ENCODE data around the gene GALNT14.
"Not testable (repeated sequence)": the region's sequence is repeated elsewhere in the genome, so short reads cannot be mapped to it uniquely, and the experiment has no call there.

GALNT14 gene

DNA sequence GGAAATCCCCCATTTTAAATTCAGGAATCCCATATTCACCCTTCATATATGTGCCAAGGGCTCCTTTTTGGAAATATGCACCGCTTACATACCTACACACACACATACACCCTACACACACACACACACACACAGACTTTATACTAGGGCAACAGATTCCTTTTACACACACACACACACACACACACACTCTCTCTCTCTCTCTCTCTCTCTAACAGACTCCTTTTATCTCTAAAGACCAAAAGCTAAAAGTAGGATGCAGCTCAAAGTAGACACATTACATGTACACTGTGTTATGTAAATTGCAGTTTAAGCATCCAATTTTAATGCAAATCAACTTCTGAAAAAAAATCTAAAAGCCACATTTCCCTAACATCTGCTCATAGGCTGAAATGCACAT lies 200.0 kb downstream of the GALNT14 start:
- no peak for DNase-seq (ENCODE audit: low spot score)

DNA sequence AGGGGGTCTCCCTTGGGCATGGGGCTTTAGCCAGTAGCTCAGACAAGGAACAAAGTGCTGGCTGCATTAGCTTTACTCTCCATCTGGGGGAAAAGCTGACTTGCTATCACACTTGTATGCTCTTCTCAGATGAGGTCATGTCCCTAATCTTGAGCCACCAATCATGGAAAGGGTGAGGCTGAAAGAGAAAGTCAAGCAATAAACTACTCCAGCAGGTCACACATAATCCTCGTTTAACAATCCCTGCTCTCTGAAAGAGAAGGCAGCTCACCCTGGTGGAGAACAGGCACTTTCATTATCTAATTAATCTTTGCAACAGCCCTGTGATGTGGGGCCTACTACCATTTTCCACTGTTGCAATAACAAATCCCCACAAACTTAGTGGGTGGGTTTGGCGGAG lies 201.3 kb downstream of the GALNT14 start:
- DNase-seq (ENCODE audit: low spot score), result no peak

DNA sequence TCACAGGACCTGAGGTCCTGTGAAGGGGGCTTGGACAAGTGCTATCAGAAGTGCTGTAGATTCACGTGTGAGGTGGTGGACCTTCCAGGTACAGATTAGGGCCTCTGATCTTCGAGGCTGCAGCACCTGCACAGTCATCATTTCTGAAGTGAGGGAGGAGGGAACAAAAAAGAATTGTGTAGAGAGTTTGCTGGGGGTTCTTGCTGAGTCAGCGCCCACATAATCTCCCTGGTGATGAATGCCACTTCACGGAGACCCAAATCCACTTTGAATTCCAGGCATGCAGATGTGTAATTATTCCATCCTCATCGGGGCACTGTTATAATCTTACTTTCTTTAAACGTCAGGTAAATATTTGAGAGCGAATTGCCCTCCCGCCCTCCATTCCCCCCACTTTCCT lies 202.4 kb downstream of the GALNT14 start:
- DNase-seq (ENCODE audit: low spot score), result no peak

DNA sequence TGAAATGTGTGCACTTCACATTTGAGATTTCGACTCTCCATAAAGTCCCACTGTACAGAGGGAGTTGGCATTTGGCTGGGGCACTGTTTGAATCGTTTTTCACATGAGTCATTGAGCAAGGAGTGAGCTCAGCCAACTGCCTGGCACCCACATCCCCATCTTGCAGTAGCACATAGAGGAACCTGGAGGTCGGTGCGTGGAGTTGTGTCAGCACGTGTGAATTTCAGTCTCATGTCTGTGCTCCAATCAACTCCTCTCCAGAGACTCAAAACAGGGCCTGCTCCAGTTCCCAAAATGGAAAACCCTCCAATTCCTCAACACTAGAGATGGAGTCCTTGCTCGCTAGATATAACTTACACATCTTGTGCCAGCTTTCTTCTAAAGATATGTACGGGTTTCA lies 204.2 kb downstream of the GALNT14 start:
- no peak for DNase-seq (ENCODE audit: low spot score)

DNA sequence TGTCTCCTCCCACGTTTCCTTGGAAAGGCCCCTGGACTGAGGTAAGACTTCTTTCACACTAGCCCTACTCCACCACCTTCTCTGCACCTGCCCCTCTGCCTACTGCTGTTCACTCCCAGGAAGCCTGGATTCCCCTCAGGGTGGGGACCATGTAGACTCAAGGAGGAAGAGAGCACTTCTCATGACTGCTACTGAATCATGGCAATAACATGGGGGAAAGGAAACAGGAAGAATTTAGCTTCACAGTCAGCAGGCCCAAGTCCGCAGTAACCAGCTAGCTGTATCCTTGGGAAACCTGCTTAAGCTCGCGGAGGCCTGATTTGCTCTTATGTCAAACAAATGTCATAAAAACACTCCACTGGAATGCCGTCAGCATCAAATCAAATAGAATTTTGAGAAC lies 204.7 kb downstream of the GALNT14 start:
- no peak for DNase-seq (ENCODE audit: low spot score)

DNA sequence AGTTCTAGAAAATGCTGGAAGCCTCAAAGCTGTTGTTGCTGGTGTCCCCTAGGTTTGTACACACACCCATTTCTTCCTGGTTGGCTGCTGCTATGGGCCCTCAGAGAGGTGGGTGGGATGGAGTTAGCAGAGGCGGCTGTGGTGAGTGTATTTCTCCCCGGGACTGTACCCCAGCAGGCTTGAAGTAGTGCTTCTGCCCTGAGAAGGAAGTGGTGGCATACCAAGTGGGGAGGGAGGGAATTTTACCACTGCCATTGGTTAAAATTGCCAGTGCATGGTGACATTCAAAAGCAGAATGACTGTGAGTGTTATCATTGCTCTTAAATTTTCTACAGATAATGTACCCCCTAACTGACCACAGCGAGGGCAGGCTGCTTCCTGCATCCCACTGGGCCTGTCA lies 205.4 kb downstream of the GALNT14 start:
- no peak for DNase-seq (ENCODE audit: low spot score)

DNA sequence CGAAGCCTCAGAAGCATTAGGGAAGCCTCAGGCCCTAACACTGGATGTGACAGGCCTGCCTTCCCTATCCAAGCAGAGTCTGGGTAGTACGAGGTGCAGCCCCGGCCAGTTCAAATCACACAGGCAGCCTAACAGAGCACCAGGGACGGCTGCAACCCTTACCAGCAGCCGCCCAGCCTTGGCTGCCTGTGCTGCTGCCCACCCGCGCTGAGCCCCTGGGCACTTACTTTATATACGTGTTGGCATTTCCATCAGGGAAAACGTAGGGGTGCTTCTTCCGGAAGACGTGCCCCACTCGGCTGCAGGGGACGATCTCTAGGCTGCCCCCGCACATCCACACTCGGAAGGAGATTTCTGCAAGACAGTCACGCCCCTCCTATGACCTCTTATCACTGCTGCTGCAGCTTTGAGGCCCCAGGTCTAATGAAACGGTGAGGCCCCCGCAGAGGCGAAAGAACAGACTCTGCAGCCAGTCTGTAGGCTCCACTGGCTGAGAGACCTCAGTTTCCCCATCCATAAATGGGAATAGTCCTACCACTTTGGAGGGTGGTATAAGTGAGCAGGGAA lies 206.3 kb downstream of the GALNT14 start:
- no peak for DNase-seq (ENCODE audit: low spot score)

DNA sequence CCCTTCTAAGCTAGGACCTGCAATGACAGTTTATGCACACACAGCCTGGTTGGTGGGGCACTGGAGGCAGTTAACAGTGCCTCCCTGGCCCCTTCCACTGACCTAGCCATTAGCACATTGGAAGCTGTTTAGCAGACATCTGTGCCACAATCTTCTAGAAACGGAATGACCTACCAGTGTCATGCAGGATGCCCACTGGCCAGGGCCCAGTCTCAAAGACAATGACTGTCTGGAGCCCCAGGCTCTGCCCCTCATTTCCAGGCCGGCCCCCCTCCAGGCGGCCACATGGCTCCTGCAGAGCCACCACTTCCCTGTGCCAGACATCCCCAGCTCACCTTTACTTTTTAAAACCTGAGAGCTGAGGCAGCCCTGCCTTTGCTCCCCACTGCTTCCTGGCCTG lies 207.5 kb downstream of the GALNT14 start:
- no peak for DNase-seq (ENCODE audit: low spot score)

DNA sequence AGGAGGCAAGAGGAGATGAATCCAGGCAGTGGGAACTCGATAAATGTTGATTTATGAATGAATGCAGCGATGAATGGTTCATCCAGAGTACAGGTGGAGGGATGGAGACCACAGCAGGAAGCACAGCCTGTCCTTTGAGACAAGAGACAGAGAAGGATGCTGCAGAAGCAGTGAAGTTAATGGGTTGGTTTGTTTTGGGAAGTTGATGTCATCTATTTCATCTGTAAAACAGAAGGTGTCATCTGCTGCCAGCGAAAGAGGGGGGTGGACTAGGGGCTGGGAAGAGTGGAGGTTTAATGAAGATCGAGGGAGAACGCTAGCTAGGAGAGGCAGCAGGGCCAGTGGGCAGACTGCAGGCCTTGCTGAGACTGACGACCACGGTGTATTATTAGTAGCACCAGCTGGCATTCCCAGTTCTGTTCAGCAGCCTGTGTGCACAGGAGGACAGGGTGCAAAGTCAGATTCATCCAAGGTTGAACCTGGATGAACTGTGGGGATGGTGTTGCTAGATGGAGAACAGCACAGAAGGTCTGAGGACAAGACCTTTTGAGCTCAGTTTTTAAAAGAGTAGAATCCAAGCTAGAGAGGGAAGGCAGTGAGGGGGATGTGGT lies 210.7 kb downstream of the GALNT14 start:
- DNase-seq (ENCODE audit: low spot score), result no peak

DNA sequence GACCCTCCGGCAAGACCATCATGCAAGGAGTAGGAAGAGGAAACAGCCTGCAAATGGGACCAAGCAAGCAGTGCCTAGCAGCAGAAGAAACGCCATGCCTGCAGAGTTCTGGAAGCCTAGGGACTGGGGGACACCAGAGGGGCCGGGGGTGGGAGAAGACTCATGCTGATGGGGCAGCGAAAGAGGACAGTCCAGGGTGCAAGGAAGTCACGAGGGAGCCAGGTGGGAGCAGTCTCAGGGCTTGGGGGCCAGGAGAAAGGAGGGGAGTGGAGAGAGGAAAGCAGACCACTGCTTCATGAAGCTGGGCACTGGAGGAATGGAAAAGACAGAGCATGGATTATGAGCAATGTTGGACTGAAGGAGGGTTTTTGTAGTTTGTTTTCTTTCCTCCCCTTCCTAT lies 211.6 kb downstream of the GALNT14 start:
- DNase-seq (ENCODE audit: low spot score), result no peak

DNA sequence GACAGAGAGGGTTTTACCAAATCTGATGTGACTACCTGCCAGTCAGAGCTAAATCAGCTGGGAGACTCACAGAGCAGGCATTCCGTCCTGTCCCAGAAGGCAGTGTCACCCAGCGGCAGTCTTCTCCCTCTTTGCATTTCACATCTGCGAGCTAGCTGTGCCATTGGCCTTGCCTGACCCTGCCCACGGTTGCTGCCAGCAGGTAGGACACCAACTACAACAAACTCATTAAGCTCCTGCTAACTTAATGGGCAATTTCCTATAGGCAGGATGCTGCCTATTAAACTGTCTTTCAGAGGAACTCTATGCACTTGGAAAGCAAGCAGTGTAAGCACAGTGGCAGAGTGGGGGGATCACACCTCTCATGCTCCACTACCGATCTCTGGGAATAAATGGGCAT lies 214.6 kb downstream of the GALNT14 start:
- DNase-seq (ENCODE audit: low spot score), result no peak

DNA sequence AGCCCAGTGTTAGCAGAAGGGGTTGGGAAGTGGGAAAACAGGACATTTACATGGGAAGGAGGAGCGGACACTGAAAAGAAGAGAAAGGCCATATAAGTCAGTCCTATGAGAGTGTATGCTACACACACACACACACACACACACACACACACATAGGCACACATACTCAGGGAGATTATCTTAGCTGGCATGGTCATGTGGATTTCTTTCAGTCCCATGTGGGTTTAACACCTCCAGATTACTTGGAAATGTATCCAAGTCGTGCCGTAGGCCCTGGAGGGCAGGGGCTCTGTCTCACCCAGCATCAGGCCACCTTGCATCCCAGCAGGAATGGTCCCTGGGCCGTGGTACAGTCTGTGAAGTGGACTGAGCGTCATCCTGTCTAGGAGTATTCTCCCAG lies 217.7 kb downstream of the GALNT14 start:
- no peak for DNase-seq (ENCODE audit: low spot score)

DNA sequence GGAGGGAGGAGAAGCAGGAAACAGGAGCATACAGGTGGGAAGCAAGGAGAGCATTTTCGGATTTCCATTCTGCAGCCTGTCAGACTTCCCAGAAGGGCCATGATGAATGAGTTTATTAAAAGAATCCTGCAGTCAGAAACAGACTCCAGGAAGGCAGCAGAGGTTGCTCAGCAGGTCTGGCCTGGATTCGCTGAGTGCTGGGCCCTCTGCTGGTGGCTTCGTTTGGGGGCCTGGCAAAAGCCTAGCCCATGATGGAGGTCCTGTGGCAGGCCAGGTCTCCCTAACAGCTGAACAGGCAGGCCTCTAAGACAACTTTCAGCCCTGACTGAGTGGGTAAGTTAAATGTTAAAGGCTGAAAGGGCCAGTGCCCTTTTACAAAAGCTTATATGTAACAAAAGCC lies 222.8 kb downstream of the GALNT14 start:
- DNase-seq (ENCODE audit: low spot score), result no peak

DNA sequence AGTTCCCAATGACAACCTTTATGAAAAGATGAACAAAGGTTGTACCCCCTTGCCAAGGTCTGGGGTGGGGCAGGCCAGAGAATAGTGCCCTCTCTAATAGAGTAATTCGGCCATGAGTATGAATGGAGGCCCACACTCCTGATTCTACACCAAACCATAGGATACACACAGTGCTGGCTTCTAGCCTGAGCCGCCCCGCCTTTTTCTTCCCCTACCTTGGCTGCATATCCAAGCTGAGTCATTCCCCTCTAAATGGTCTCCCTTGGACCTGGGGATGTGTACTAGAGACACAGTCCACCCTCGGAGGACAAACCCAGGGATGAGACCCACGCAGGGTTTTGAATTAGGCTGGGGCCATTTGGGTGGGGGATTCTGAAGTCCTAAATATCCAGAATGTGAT lies 223.8 kb downstream of the GALNT14 start:
- no peak for DNase-seq (ENCODE audit: low spot score)

DNA sequence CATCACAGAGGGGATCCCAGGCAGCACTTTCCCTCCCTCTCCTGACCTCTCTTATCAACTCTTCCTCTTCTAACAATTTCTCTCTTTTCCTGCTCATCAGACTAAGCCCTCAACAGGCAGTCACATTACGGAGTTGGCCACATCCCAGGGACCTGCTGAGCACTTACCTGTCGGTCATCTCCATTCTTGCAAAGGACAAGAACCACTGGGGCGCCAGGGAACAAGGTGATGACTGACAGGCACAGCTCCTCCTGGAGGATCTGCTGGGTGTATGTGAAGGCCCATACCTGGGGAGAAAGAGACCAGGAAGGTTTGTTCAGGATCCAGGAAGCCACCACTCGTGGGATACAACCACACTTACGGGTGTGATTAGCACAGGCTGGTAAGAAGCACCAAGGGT lies 226.2 kb downstream of the GALNT14 start:
- no peak for DNase-seq (ENCODE audit: low spot score)

DNA sequence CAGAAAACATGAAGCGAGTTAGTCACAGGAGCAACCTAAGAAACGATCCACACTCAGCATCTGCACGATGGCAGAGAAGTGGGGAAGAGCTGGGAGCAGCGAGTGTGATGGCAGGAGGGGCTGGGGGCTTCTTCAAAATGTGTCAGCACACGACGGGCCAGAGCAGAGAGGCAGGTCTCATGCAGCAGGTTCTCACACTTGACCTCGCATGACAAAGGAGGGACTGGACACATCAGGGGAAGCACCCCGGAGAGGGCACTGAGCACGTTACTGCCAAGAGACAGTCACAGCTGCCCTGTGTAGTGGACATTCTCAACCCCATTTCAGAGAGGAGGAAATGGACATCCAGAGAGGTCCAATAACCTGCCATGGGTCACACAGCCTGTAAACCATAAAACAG lies 226.9 kb downstream of the GALNT14 start:
- no peak for DNase-seq (ENCODE audit: low spot score)

DNA sequence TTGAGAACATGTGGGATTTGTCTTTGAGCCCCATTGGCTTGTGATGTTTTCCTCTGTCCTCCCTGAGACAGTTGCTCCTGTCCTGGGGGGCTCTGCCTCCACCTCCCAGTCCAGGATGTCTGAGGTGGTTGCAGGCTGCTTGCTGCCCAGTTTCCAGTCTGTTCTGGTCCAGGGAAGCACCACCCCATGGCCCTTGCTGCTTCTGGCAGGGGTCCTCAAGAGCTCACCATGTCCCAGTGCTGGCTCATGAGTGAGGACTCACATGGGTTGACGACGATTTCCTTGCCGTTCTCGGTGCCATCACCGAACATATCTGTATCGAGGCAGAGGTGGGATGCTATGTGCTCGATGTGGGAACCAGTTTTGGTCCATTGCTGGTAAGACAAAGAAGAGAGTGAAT lies 227.6 kb downstream of the GALNT14 start:
- DNase-seq (ENCODE audit: low spot score), result no peak

DNA sequence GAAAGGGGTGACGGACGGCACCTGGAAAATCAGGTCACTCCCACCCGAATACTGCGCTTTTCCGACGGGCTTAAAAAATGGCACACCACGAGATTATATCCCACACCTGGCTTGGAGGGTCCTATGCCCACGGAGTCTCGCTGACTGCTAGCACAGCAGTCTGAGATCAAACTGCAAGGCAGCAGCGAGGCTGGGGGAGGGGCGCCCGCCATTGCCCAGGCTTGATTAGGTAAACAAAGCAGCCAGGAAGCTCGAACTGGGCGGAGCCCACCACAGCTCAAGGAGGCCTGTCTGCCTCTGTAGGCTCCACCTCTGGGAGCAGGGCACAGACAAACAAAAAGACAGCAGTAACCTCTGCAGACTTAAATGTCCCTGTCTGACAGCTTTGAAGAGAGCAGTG lies 233.8 kb downstream of the GALNT14 start:
- DNase-seq (ENCODE audit: low spot score), result not testable (repeated sequence)

DNA sequence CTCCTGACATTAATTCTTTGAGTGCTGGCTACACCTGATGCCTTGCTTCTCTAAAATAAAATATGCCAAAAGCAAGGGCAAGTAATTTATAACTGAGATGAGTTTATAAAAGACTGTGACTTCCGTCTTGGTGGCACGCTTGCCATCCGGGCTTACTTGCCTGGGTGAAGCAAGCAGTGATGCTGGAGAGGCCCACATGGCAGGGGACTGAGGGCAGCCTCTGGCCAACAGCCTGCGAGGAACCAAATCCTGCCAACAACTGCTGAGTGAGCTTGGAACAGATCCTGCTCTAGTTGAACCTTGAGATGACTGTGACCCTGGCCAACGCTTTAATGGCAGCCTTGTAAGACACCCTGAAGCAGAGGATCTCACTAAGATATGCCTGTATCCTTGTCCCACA lies 234.9 kb downstream of the GALNT14 start:
- DNase-seq (ENCODE audit: low spot score), result no peak

DNA sequence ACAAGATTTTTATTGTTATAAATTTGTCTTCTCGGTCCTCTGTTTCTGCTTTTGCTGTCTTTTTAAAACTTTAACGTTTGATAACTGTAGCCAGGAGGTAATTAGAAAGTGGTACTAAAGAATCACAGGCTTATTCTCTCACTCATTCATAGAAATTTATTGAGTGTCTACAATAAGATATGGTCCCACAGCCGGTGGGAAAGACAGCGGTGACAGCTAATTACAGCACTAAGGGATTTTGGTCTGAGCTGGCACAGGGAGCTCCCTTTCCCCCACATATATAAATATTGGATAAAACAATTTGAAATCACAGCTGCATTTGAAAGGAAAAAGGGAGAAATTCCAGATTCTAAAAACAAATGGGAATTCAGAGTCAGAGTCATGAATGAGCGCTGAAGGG lies 237.9 kb downstream of the GALNT14 start:
- no peak for DNase-seq (ENCODE audit: low spot score)

DNA sequence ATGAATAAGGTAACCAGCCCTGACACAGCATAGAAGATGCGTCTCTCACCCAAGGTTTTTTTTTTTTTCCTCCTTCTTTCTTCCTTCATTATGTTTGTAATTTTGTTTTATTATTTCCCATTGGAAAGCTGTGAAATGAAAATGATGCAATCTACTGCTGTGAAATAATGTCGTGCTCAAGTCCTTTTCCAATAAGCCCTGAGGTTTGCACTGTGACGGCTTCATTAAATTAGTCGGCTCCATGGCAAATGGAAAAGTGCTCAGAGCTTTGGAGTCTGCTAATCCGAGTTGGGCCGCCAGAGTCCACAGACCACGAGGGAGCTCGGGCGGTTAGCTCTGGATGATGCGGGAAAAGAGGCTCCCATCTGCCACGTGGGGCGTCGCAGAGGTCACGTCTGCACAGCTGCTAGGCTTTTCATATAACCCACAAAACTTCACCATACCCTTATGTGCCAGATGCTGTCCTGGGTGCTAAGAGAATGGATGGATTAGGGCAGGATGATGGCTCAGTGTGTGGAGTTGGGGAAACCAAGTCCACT lies 238.7 kb downstream of the GALNT14 start:
- no peak for DNase-seq (ENCODE audit: low spot score)

DNA sequence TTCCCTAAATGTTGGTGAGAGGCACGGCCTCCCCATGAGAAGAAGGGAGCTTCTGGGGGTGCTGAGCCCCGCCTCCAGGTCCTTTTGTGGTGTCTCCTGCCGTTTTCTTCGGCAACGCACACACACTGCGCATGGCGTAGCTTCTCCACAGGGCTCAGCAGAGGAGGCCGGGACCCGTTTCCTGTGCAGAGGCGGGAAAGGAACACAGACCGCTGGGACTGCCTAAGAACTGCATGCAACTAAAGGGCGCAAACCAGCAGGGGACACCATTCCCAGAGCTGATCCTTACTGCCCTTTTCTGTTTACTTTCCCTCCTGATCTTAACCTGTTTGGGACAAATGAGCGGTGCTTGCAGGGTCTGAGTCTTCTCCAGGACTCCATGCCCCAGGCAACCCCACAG lies 240.7 kb downstream of the GALNT14 start:
- no peak for DNase-seq (ENCODE audit: low spot score)

DNA sequence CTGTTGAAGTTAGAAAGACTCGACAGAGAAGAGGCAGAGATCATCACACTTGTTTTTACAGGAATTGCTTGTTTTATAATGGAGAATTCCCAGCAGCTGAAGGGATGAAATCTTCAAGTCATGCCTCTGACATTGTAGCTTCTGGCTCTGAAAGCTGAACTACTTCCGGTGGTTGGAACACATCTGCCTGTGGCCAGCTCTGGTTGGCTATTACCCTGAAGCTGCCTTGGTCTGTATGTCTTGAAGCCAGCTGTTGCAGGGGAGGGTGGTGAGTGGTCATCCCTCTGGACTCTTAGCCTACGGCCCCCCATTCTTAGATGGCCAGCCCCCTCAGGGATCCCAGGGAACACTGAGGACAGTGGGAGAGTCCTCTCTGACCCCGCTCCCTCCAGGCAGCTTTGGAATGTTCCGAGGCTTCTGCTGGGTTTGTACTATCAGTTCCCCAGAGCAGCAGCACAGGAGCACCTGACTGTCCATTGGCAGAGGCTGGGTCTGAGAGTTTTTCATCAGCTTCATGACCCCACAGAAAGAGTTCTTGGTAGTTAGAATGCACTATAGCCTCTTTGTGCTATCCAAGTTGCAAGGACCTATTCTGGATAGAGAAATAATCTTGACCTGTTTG lies 243.6 kb downstream of the GALNT14 start:
- no peak for DNase-seq (ENCODE audit: low spot score)

DNA sequence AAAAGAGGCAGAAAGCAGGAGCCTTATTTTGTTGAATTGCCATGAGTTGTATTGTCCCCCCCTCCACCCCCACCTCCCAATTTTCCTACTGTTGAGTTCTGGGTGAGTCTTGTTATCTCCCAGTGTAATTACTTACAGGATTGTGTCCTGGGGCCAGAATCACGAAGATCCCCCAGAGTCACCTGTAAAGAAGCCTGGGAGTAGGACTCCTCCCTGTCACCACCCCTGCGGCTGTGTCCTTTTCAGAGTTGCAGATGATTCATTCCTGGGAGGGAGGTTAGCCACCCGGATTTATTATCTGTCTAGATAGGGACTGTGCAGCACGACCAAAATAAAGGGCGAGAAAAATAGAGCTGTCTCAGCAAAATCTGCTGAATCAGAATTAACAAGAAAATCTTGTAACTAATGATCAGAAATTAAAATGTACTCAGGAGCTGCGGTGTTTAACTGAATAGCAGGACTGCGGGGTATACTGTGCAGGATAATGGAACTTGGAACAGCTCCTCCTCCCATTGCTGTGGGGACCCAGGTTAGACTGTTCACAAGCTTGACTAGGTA lies 249.3 kb downstream of the GALNT14 start:
- no peak for DNase-seq (ENCODE audit: low spot score)

Measured in HuH-7.5 (cell line).